Neural progenitor cell (in vitro differentiated cells): ENCODE measurements around the gene SLC19A2. TPM values are rescaled to one million over a fixed set of nuclear protein-coding genes. Genes with fewer than 3 reads are reported as not detected.

Source experiments
- DNase-seq: peaks from one replicate; pipeline ENCODE4 v3.0.0-alpha.2; 2016; ENCODE audit warnings: low spot score
- H2AFZ ChIP-seq: fragments of 200-600 bp; sonication (generic); replicated peaks from 2 replicates; pipeline ENCODE4 v1.6.1; 2016; ENCODE audit warnings: antibody characterized with exemption
- H3F3A ChIP-seq: fragments of 200-600 bp; sonication (generic); 2 replicates; pipeline ENCODE4 v1.6.1; 2016; ENCODE audit warnings: antibody characterized with exemption, low read depth
- H3K27ac ChIP-seq: fragments of 200-600 bp; sonication (generic); 2 replicates; pipeline ENCODE4 v1.5.1; 2016; ENCODE audit warnings: mild to moderate bottlenecking
- H3K27me3 ChIP-seq: fragments of 200-600 bp; sonication (generic); 2 replicates; pipeline ENCODE4 v1.6.1; 2016; ENCODE audit warnings: mild to moderate bottlenecking, moderate library complexity
- H3K36me3 ChIP-seq: fragments of 200-600 bp; sonication (generic); 2 replicates; pipeline ENCODE4 v1.5.1; 2016
- H3K4me1 ChIP-seq: fragments of 200-600 bp; sonication (generic); 2 replicates; pipeline ENCODE4 v1.6.1; 2016; ENCODE audit warnings: mixed run types
- H3K4me2 ChIP-seq: fragments of 200-600 bp; sonication (generic); 2 replicates; pipeline ENCODE4 v1.6.1; 2016
- H3K4me3 ChIP-seq: fragments of 200-600 bp; sonication (generic); 2 replicates; pipeline ENCODE4 v1.5.1; 2016
- H3K79me2 ChIP-seq: fragments of 200-600 bp; sonication (generic); 2 replicates; pipeline ENCODE4 v1.6.1; 2016; ENCODE audit warnings: low read depth
- H3K9ac ChIP-seq: fragments of 200-600 bp; sonication (generic); 2 replicates; pipeline ENCODE4 v1.6.1; 2016
- H3K9me3 ChIP-seq: fragments of 200-600 bp; sonication (generic); 2 replicates; pipeline ENCODE4 v1.5.1; 2016; ENCODE audit warnings: low read depth
- H4K20me1 ChIP-seq: fragments of 200-600 bp; sonication (generic); 2 replicates; pipeline ENCODE4 v1.6.1; 2016; ENCODE audit warnings: low read depth
- H3K27ac Mint-ChIP-seq: 3 replicates; pipeline ENCODE4 v1.8.0; 2021; ENCODE audit warnings: mixed read lengths
- H3K27me3 Mint-ChIP-seq: 2 replicates; pipeline ENCODE4 v1.8.0; 2022; ENCODE audit warnings: low read depth, mild to moderate bottlenecking, inconsistent platforms, moderate library complexity, mixed read lengths; ENCODE audit not compliant: insufficient read depth
- H3K36me3 Mint-ChIP-seq: 3 replicates; pipeline ENCODE4 v1.8.0; 2021; ENCODE audit warnings: mixed read lengths
- H3K4me1 Mint-ChIP-seq: 3 replicates; pipeline ENCODE4 v1.8.0; 2021; ENCODE audit warnings: mixed read lengths
- H3K4me3 Mint-ChIP-seq: 3 replicates; pipeline ENCODE4 v1.8.0; 2021; ENCODE audit warnings: mild to moderate bottlenecking, moderate library complexity, mixed read lengths
- H3K9me3 Mint-ChIP-seq: 3 replicates; pipeline ENCODE4 v1.8.0; 2020; ENCODE audit warnings: mixed read lengths
- CTCF ChIP-seq: fragments of 200-600 bp; sonication (generic); IDR thresholded peaks from 2 replicates; pipeline ENCODE4 v1.5.1; 2017; ENCODE audit warnings: antibody characterized with exemption, mild to moderate bottlenecking
- EZH2 ChIP-seq: fragments of 200-600 bp; sonication (generic); IDR thresholded peaks from 2 replicates; pipeline ENCODE4 v1.6.1; 2017; ENCODE audit warnings: antibody characterized with exemption, mild to moderate bottlenecking, moderate library complexity
- EZH2phosphoT487 ChIP-seq: fragments of 200-600 bp; sonication (generic); IDR thresholded peaks from 2 replicates; pipeline ENCODE4 v1.6.1; 2017; ENCODE audit warnings: antibody characterized with exemption
- total RNA-seq: library from RNA; depleted of rRNA; stranded (reverse); fragments of >200 nt; gene quantifications from 2 replicates; pipeline ENCODE4 v1.2.3, GENCODE V29; 2015; ENCODE audit warnings: low replicate concordance

Gene SLC19A2
- total RNA-seq, 1 donor from 2014 or later = 35.4 TPM

GRCh38 chr1:169527451-169528214 is 41.9 kb upstream of the SLC19A2 start:
- TF ChIP-seq EZH2phosphoT487 (no peak), CTCF (no peak), EZH2 (no peak)
- Mint-ChIP-seq H3K9me3 (no peaks in the 10 kb centered on the region), H3K27ac (no peak overlapping the region), H3K4me3 (no peak overlapping the region), H3K27me3 (no peaks in the 10 kb centered on the region), H3K4me1 (peaks cover 11% of the 10 kb centered on the region), H3K36me3 (no peaks in the 10 kb centered on the region)
- Histone ChIP-seq H3K36me3 (no peaks in the 10 kb centered on the region), H3K79me2 (no peaks in the 10 kb centered on the region), H2AFZ (no peak overlapping the region), H3F3A (no peaks in the 10 kb centered on the region), H3K4me2 (no peak overlapping the region), H3K27me3 (no peaks in the 10 kb centered on the region), H3K27ac (no peak overlapping the region), H3K4me1 (peaks cover 10% of the 10 kb centered on the region), H4K20me1 (no peaks in the 10 kb centered on the region), H3K9me3 (no peaks in the 10 kb centered on the region), H3K9ac (no peak overlapping the region), H3K4me3 (no peak overlapping the region)
- DNase-seq = no peak

GRCh38 chr1:169527001-169527400 is 41.3 kb upstream of the SLC19A2 start:
- no peak for DNase-seq
- no peak for TF ChIP-seq CTCF
- no peak for TF ChIP-seq EZH2
- no peak for TF ChIP-seq EZH2phosphoT487
- Histone ChIP-seq H3K4me2 (no peak overlapping the region), H3K79me2 (no peaks in the 10 kb centered on the region), H3K27ac (no peak overlapping the region), H2AFZ (no peak overlapping the region), H3K4me1 (peaks cover 10% of the 10 kb centered on the region), H3K9ac (no peak overlapping the region), H3K27me3 (no peaks in the 10 kb centered on the region), H3F3A (no peaks in the 10 kb centered on the region), H3K36me3 (no peaks in the 10 kb centered on the region), H3K9me3 (no peaks in the 10 kb centered on the region), H4K20me1 (no peaks in the 10 kb centered on the region), H3K4me3 (no peak overlapping the region)
- Mint-ChIP-seq H3K27me3 (no peaks in the 10 kb centered on the region), H3K4me3 (no peak overlapping the region), H3K9me3 (no peaks in the 10 kb centered on the region), H3K27ac (no peak overlapping the region), H3K36me3 (no peaks in the 10 kb centered on the region), H3K4me1 (peaks cover 11% of the 10 kb centered on the region)

- Mint-ChIP-seq H3K4me3 (no peak overlapping the region), H3K4me1 (peaks cover 11% of the 10 kb centered on the region), H3K27ac (no peak overlapping the region), H3K9me3 (no peaks in the 10 kb centered on the region), H3K36me3 (no peaks in the 10 kb centered on the region), H3K27me3 (no peaks in the 10 kb centered on the region)
- no peaks in the 10 kb centered on the region for H4K20me1 ChIP-seq
- no peaks in the 10 kb centered on the region for H3K9me3 ChIP-seq
- H3K4me2 ChIP-seq = no peak overlapping the region
- H3K4me1 ChIP-seq = peaks cover 10% of the 10 kb centered on the region
- no peak overlapping the region for H2AFZ ChIP-seq
- H3K79me2 ChIP-seq = no peaks in the 10 kb centered on the region
- H3K4me3 ChIP-seq = no peak overlapping the region
- no peaks in the 10 kb centered on the region for H3K27me3 ChIP-seq
- no peaks in the 10 kb centered on the region for H3K36me3 ChIP-seq
- no peak overlapping the region for H3K9ac ChIP-seq
- DNase-seq = no peak
- TF ChIP-seq EZH2 (no peak), EZH2phosphoT487 (no peak), CTCF (no peak)
- no peaks in the 10 kb centered on the region for H3F3A ChIP-seq
- H3K27ac ChIP-seq = no peak overlapping the region
These were observed 40.5 kb upstream of the SLC19A2 start for GRCh38 chr1:169526120-169526832.
